ENCODE measurements around the gene SH3PXD2B. TPM values are rescaled to one million over a fixed set of nuclear protein-coding genes. Genes with fewer than 3 reads are reported as not detected.
A peak's percentile ranks its signal among the peaks of the same experiment; 100 is the strongest.

Gene SH3PXD2B
- total and polyA plus RNA-seq, 2 of the 13 experiments (the other 11 are each of a cell fraction or from before 2014, with no cell fraction given): 3.4 to 4.6 TPM

GRCh38 chr5:172283020-172283861 is 171.1 kb downstream of the SH3PXD2B start, which contains the start of gene UBTD2 (continued):
- TF ChIP-seq ZSCAN30 (CRISPR knock-in tag; IDR thresholded peaks at IDR 0.05) (no peak), RBAK (CRISPR knock-in tag; IDR thresholded peaks at IDR 0.05) (no peak), EED (CRISPR knock-in tag; IDR thresholded peaks at IDR 0.05) (no peak; the same call in 1 of the 2 replicates), E2F5 (CRISPR knock-in tag; conservative IDR thresholded peaks at IDR 0.05) (no peak), TRAFD1 (CRISPR knock-in tag; IDR thresholded peaks at IDR 0.05; ENCODE audit: borderline replicate concordance) (no peak), IKZF1 (IDR thresholded peaks at IDR 0.05) (no peak), ZNF878 (CRISPR knock-in tag; IDR thresholded peaks at IDR 0.05) (no peak), ZNF276 (CRISPR knock-in tag; IDR thresholded peaks at IDR 0.05; ENCODE audit: low read depth) (no peak), SETDB1 (CRISPR knock-in tag; IDR thresholded peaks at IDR 0.05; ENCODE audit: borderline replicate concordance) (no peak), THAP9 (CRISPR knock-in tag; IDR thresholded peaks at IDR 0.05; ENCODE audit: borderline replicate concordance) (0 out of 2 replicates have a peak, but pooled peaks have one; percentile 39), NBN (conservative IDR thresholded peaks at IDR 0.05) (no peak), NR1H2 (CRISPR knock-in tag; IDR thresholded peaks at IDR 0.05; ENCODE audit: borderline replicate concordance, low read depth) (no peak), NR3C1 (CRISPR knock-in tag; IDR thresholded peaks at IDR 0.05) (no peak), ZNF24 (IDR thresholded peaks at IDR 0.05) (no peak), SIX4 (CRISPR knock-in tag; IDR thresholded peaks at IDR 0.05) (no peak), ZNF687 (CRISPR knock-in tag; IDR thresholded peaks at IDR 0.05) (peak; percentile 82), ONECUT2 (CRISPR knock-in tag; IDR thresholded peaks at IDR 0.05) (no peak), ZNF17 (CRISPR knock-in tag; IDR thresholded peaks at IDR 0.05) (no peak)
